HG02884 (cell line): ENCODE measurements around the gene CBLL1.

Experiments
- ATAC-seq: cut with Tn5 transposase; IDR thresholded peaks from one replicate; pipeline ENCODE4 v1.9.1; 2021; ENCODE audit warnings: mild to moderate bottlenecking, moderate library complexity; ENCODE audit not compliant: unreplicated experiment

The CBLL1 gene

DNA sequence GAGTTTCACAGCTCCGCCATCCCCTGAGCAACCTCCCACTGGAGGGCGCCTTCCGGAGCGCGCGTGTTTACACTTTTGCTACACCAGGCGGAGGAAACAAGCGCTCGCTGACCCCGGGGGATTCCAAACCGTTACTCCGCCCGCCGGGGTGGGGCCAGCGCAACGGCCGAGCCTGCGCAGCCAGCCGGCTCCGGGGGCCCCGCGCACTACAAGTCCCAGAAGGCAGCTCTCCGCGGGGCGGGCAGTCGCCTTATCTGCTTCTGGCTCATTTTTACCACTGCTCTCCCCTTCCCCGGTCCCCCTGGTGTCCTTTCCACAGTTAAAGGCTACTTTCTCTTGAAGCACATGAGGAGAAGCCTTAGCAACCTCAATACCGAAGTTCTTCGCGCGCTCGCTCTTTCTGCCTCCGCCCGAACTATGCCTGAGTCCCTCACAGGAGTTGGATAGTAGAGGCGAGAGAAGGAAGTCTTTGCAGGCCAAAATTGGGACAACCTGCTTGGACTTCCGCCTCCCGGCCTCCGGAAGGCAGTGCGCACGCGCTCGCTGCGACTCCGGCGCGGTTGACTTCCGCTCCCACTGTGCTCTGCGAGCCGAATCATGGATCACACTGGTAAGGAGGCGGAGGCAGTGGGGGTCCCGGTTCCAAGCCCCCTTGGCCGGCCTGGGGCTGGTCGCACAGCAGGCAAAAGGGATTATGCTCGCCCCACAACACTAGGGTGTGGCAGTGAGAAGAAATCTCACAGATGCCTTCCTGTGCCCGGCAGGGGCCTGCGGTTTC lies at the start of gene CBLL1:
TSS of gene CBLL1 (plus strand) at position 576 of the 778 bp plus-strand sequence. CDS start at position 598, 22 bp downstream.
- ATAC-seq: peak; percentile 83

- ATAC-seq: no peak
These were observed 49.6 kb upstream of the CBLL1 start for GRCh38 chr7:107694386-107694785.

GRCh38 chr7:107696330-107696946 lies 47.5 kb upstream of the CBLL1 start:
- no peak for ATAC-seq

- ATAC-seq: no peak
These were observed 46.5 kb upstream of the CBLL1 start for GRCh38 chr7:107697321-107698049.

DNA sequence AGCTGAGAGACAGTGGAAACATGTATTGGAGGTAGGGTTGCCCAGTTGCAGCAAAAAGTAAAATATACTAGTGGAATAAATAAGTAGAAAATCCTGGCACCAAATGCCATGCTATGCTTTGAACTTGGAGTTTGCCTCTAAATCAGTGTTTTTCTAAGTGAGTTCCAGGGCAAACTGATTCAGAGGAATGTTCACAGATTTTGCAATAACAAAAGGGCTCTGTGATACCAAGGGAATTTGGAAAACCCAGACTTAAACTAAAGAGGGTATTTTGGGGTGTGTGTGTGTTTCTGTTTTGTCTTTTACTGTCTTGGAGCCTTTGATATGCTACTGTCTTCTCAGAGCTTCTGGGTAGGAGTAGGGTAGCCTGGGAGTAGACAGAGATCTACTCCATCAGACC lies 43.4 kb upstream of the CBLL1 start:
- no peak for ATAC-seq

- ATAC-seq: no peak
These were observed 42.8 kb upstream of the CBLL1 start for GRCh38 chr7:107701191-107701590.

GRCh38 chr7:107703219-107703618 lies 40.7 kb upstream of the CBLL1 start:
- ATAC-seq: no peak

- no peak for ATAC-seq
These were observed 40.1 kb upstream of the CBLL1 start for GRCh38 chr7:107703872-107704271.

DNA sequence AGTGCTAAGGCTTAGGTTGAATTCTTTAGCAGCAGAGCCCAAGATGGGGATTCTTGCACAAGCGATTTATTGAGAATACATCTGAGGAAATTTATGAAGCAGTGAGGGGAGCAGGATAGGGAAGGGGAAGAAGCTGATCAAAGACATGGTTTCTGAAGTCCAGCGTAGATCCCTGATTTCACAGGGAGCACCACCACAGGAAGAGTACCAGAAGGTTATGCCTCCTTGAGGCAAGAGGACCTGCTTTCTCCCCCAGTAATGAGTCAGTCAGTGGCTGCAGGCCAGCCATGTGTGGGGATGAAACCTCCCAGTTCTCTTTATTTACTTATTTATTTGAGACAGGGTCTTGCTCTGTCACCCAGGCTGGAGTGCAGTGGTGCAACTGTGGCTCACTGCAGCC lies 35.0 kb upstream of the CBLL1 start:
- no peak for ATAC-seq

GRCh38 chr7:107711301-107711700 lies 32.6 kb upstream of the CBLL1 start:
- no peak for ATAC-seq

DNA sequence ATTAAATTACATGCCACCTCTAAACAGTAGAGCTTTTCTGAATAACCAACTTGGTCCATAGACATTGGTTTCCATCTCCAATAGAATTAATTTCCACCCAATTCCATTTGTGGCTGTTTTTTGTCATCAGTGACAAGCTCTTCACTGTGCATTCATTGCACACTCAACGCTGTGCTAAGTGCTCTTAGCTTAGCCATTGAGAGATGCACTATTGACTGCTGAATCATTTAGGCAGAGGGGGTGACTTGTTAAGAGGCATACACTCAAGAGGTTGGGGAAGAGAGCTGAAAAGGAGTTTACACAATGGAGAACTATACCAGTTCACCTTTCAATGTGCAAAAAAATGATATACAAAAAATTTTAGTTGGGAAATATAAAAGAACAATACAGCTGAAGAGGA lies 31.9 kb upstream of the CBLL1 start:
- ATAC-seq: no peak

DNA sequence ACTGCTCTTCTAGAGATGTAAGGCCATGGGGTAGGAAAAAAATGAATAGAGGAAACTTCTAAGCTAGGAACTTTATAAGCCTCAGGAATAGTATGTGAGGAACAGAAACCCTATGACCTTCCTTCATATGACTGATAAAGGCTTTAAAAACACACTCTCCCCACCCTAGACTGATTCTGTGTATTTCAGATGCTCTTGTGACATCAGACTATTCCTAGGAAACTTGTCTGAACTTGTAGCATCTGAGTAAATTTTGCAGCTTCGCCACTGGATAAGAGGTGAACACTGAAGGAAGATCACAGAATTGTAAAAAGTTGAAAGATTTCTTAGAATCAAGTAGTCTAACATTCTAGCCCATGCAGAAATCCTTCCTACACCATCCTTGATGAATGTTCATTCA lies 31.0 kb upstream of the CBLL1 start:
- no peak for ATAC-seq

DNA sequence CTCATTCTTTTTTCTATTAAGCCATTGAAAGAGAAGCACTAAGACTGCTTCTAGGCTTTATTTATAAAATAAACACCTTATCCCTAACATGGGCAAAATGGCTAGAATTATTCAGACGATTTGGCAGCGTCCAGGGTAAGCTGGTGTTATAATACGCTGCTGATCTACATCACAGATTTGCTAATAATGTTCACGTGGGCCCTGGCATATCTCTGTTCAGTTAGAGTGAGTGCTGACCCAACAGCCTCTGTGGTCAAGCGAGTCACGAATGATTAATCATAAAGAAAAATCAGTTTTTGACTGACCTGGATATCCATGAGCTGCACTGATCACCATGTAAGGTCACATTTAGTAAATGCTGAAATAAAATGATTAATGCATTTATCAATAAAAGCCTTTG lies 28.4 kb upstream of the CBLL1 start:
- no peak for ATAC-seq

GRCh38 chr7:107718456-107719193 lies 25.3 kb upstream of the CBLL1 start:
- no peak for ATAC-seq

DNA sequence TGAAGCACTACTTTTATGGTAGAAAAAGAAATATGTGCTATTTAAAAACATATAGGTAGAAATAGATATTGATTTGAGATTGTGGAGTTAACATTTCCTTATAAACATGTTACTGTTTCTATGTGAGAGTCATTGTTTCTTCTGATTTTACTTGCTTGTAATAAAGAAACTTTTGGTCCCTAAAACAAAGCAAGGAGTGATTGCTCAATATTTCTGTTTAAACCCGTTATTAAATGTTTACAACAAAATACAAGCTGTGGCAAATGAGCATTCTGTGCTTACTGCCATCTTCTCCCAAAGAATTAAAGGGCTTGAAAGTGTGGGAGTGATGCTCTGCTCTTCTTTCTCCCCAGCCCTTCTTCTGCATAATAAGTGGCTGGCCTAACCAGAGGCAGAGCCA lies 22.7 kb upstream of the CBLL1 start:
- no peak for ATAC-seq

GRCh38 chr7:107723255-107723654 lies 20.7 kb upstream of the CBLL1 start:
- no peak for ATAC-seq

- ATAC-seq: no peak
These were observed 18.7 kb upstream of the CBLL1 start for GRCh38 chr7:107725138-107725740.

- no peak for ATAC-seq
These were observed 17.4 kb upstream of the CBLL1 start for GRCh38 chr7:107726356-107727130.

GRCh38 chr7:107728276-107728675 lies 15.7 kb upstream of the CBLL1 start:
- no peak for ATAC-seq
